HCT116 (cell line): ENCODE results near the gene UQCC5. TPM values are rescaled to one million over a fixed set of nuclear protein-coding genes. Genes with fewer than 3 reads are reported as not detected.

Experiments
- ATAC-seq: fragments of 200-7000 bp; cut with Tn5 transposase; 2 replicates; pipeline ENCODE4 v1.9.1; 2020; ENCODE audit warnings: mild to moderate bottlenecking, moderate library complexity
- BruUV-seq: library from RNA; stranded (reverse); fragments of 400-500 nt; replicated peaks from 2 replicates; lab custom pipeline; 2021; lab: Mats Ljungman, UMichigan
- CTCF ChIA-PET: fragments of 300-600 bp; sonication (Branson Sonifier 250); formaldehyde crosslinking; loops from one replicate; lab custom pipeline; 2021; ENCODE audit warnings: antibody characterized with exemption; lab: Charles Lee
- POLR2A ChIA-PET: fragments of 300-600, 350-600 bp; sonication (Branson Sonifier 250); formaldehyde crosslinking; loops from one replicate; lab custom pipeline; 2021; ENCODE audit warnings: antibody characterized with exemption; lab: Charles Lee
- RAD21 ChIA-PET, 2 experiments: fragments of 300-600 bp; sonication (Branson Sonifier 250); formaldehyde crosslinking; loops; one replicate each; lab custom pipeline; 2023; ENCODE audit warnings: low total read pairs in 2 of 2; ENCODE audit not compliant: uncharacterized antibody in 2 of 2, unreplicated experiment in 2 of 2, low non-redundant PET in 1 of 2; lab: Charles Lee
- DNase-seq: peaks from one replicate; pipeline ENCODE4 v3.0.0-alpha.2; 2010; ENCODE audit warnings: low read depth, low spot score
- H2AFZ ChIP-seq: fragments of 200-600 bp; shearing (Covaris generic), sonication (generic); 2 replicates; pipeline ENCODE4 v1.6.1; 2017; ENCODE audit warnings: low read depth, mixed run types, mixed read lengths, antibody characterized with exemption, low read length; ENCODE audit not compliant: poor library complexity, severe bottlenecking
- H3K27ac ChIP-seq: 2 replicates; pipeline ENCODE4 v1.5.1; 2012; ENCODE audit warnings: low read depth, low read length
- H3K27me3 ChIP-seq: fragments of 200-600 bp; sonication (generic); 2 replicates; pipeline ENCODE4 v1.6.1; 2016; ENCODE audit warnings: mixed run types, low read length, mixed read lengths; ENCODE audit not compliant: insufficient read depth
- H3K36me3 ChIP-seq, 2 experiments: fragments of 200-500 bp in 1 of 2; fragments of 200-600 bp in 1 of 2; sonication (Bioruptor generic) in 1 of 2; sonication (generic) in 1 of 2; 2 replicates each; pipeline versions ENCODE4 v1.5.1 to v1.6.1; 2014 to 2016; ENCODE audit warnings: low read length in 2 of 2, inconsistent platforms in 1 of 2, mixed read lengths in 1 of 2, mixed run types in 1 of 2; ENCODE audit not compliant: insufficient read depth in 2 of 2, control insufficient read depth in 1 of 2
- H3K4me1 ChIP-seq, 2 experiments: fragments of 200-600 bp in 1 of 2; sonication (generic) in 1 of 2; 2 replicates each; pipeline versions ENCODE4 v1.5.1 to v1.6.1; 2012 to 2017; ENCODE audit warnings: low read length in 2 of 2, inconsistent platforms in 1 of 2, mild to moderate bottlenecking in 1 of 2, mixed read lengths in 1 of 2, mixed run types in 1 of 2, moderate library complexity in 1 of 2; ENCODE audit not compliant: insufficient read depth in 2 of 2, control insufficient read depth in 1 of 2
- H3K4me2 ChIP-seq: fragments of 200-600 bp; sonication (generic); 2 replicates; pipeline ENCODE4 v1.6.1; 2017; ENCODE audit warnings: mixed run types, low read length, mixed read lengths
- H3K4me3 ChIP-seq, 2 experiments: fragments of 200-600 bp in 1 of 2; sonication (generic) in 1 of 2; replicated peaks in 1 of 2; 2 replicates each; pipeline ENCODE4 v1.5.1; 2011 to 2016; ENCODE audit warnings: low read length in 2 of 2, control low read depth in 1 of 2, low read depth in 1 of 2, mild to moderate bottlenecking in 1 of 2, mixed read lengths in 1 of 2, mixed run types in 1 of 2
- H3K79me2 ChIP-seq: fragments of 200-600 bp; sonication (generic); 2 replicates; pipeline ENCODE4 v1.6.1; 2017; ENCODE audit warnings: mild to moderate bottlenecking, mixed run types, low read length, moderate library complexity, mixed read lengths; ENCODE audit not compliant: insufficient read depth
- H3K9ac ChIP-seq: fragments of 200-600 bp; sonication (generic); 2 replicates; pipeline ENCODE4 v1.6.1; 2016; ENCODE audit warnings: low read length, mixed read lengths
- H3K9me2 ChIP-seq: fragments of 200-600 bp; sonication (generic), shearing (Covaris generic); 2 replicates; pipeline ENCODE4 v1.6.1; 2017; ENCODE audit warnings: mixed run types, mild to moderate bottlenecking, moderate library complexity; ENCODE audit not compliant: insufficient read depth
- H3K9me3 ChIP-seq, 2 experiments: fragments of 200-500 bp in 1 of 2; fragments of 200-600 bp in 1 of 2; sonication (Bioruptor generic) in 1 of 2; sonication (generic) in 1 of 2; 2 replicates each; pipeline ENCODE4 v1.6.1; 2014 to 2017; ENCODE audit warnings: low read length in 2 of 2, mixed read lengths in 2 of 2, inconsistent platforms in 1 of 2, low read depth in 1 of 2, mild to moderate bottlenecking in 1 of 2, mixed run types in 1 of 2, moderate library complexity in 1 of 2; ENCODE audit not compliant: control insufficient read depth in 1 of 2, insufficient read depth in 1 of 2
- H4K20me1 ChIP-seq: fragments of 200-600 bp; sonication (generic), shearing (Covaris generic); 2 replicates; pipeline ENCODE4 v1.6.1; 2017; ENCODE audit warnings: mixed run types, mild to moderate bottlenecking, moderate library complexity; ENCODE audit not compliant: insufficient read depth
- CEBPB ChIP-seq: IDR thresholded peaks from 2 replicates; pipeline ENCODE4 v1.6.1; 2012; ENCODE audit warnings: low read depth
- EGR1 ChIP-seq: IDR thresholded peaks from 2 replicates; pipeline ENCODE4 v1.6.1; 2012; ENCODE audit warnings: low read depth
- EZH2 ChIP-seq: fragments of 200-600 bp; sonication (generic); IDR thresholded peaks from 2 replicates; pipeline ENCODE4 v1.6.1; 2017; ENCODE audit warnings: antibody characterized with exemption, mixed run types
- FOSL1 ChIP-seq: IDR thresholded peaks from 2 replicates; pipeline ENCODE4 v1.6.1; 2012; ENCODE audit warnings: low read depth
- JUND ChIP-seq: IDR thresholded peaks from 2 replicates; pipeline ENCODE4 v1.6.1; 2012
- POLR2A ChIP-seq: IDR thresholded peaks from 2 replicates; pipeline ENCODE4 v1.7.0; 2011; ENCODE audit warnings: borderline replicate concordance; ENCODE audit not compliant: insufficient read depth, insufficient read length; ENCODE audit errors: extremely low read depth
- POLR2AphosphoS5 ChIP-seq: IDR thresholded peaks from 2 replicates; pipeline ENCODE4 v1.6.1; 2011; ENCODE audit warnings: mild to moderate bottlenecking, low read depth, low read length, moderate library complexity
- REST ChIP-seq: IDR thresholded peaks from 2 replicates; pipeline ENCODE4 v1.6.1; 2012; ENCODE audit warnings: low read depth
- SP1 ChIP-seq: IDR thresholded peaks from 2 replicates; pipeline ENCODE4 v1.6.1; 2012; ENCODE audit warnings: low read depth
- TCF7L2 ChIP-seq: IDR thresholded peaks from 2 replicates; pipeline ENCODE4 v1.7.0; 2011; ENCODE audit warnings: borderline replicate concordance, inconsistent platforms; ENCODE audit not compliant: insufficient read depth, insufficient read length; ENCODE audit errors: extremely low read depth
- YY1 ChIP-seq: IDR thresholded peaks from 2 replicates; pipeline ENCODE4 v1.6.1; 2011; ENCODE audit warnings: low read length, low read depth, moderate library complexity, mild to moderate bottlenecking; ENCODE audit not compliant: insufficient replicate concordance; ENCODE audit errors: extremely low read depth
- ZFX ChIP-seq: fragments of 450-650 bp; IDR thresholded peaks from 2 replicates; pipeline ENCODE4 v1.6.1; 2017
- intact Hi-C: fragments of 100-400 bp; cut with micrococcal nuclease; formaldehyde crosslinking; loops from 2 replicates; pipeline ENCODE4 v1.10.0; 2022
- total RNA-seq: library from RNA; stranded (reverse); gene quantifications from one replicate; pipeline ENCODE4 v1.2.1, GENCODE V29; 2021; ENCODE audit not compliant: unreplicated experiment
- TF ChIP-seq, protein P1 (sequence below), 3 experiments: fragments of 200-600 bp in 1 of 3; sonication (generic) in 1 of 3; IDR thresholded peaks in 2 of 3; conservative IDR thresholded peaks in 1 of 3; 2 replicates each; pipeline ENCODE4 v1.5.1; 2012 to 2017; ENCODE audit warnings: low read depth in 2 of 3, low read length in 2 of 3, antibody characterized with exemption in 1 of 3, borderline replicate concordance in 1 of 3, control low read depth in 1 of 3, mild to moderate bottlenecking in 1 of 3, mixed read lengths in 1 of 3, mixed run types in 1 of 3, moderate library complexity in 1 of 3; ENCODE audit not compliant: insufficient read depth in 1 of 3
- TF ChIP-seq, protein P2 (sequence below): IDR thresholded peaks from 2 replicates; pipeline ENCODE4 v1.6.1; 2012

Gene UQCC5
- total RNA-seq, 1 experiment from 2014 or later: 14.1 TPM

GRCh38 chr3:52493232-52494017 lies 43.0 kb upstream of the UQCC5 start:
- BruUV-seq: no TSS peak
- H3K9me3 ChIP-seq: no peaks in the 10 kb centered on the region
- ATAC-seq: peak; percentile 12; the same call in 1 of the 2 replicates
- TF ChIP-seq YY1: no peak
- no peak for TF ChIP-seq CEBPB
- TF ChIP-seq FOSL1: no peak
- TF ChIP-seq SP1: no peak
- TF ChIP-seq, all 23 proteins: peak for 0
- Histone ChIP-seq H2AFZ (no peak overlapping the region), H3K4me3 (no peak overlapping the region), H3K9ac (no peak overlapping the region), H3K4me2 (no peak overlapping the region), H3K27me3 (no peaks in the 10 kb centered on the region), H3K9me2 (no peaks in the 10 kb centered on the region), H3K36me3 (peaks cover 3 to 21% of the 10 kb centered on the region in 2 experiments; a peak in 2 of 4 replicates), H4K20me1 (no peaks in the 10 kb centered on the region), H3K4me1 (no peaks in the 10 kb centered on the region), H3K27ac (no peak overlapping the region), H3K79me2 (no peaks in the 10 kb centered on the region)
- RAD21 ChIA-PET: no interaction called here
- intact Hi-C loops: no loop called here
- POLR2A ChIA-PET: no interaction called here
- CTCF ChIA-PET: no interaction called here
- DNase-seq: no peak

GRCh38 chr3:52494445-52494844 lies 42.0 kb upstream of the UQCC5 start:
- no peak overlapping the region for H2AFZ ChIP-seq
- no peak overlapping the region for H3K27ac ChIP-seq
- no peak overlapping the region for H3K4me2 ChIP-seq
- no peak overlapping the region for H3K4me3 ChIP-seq
- POLR2A ChIA-PET: interaction anchor here (0.6 kb wide), 1 partner anchor 750 kb away, joined by 3 read pairs; no protein-coding TSS in a partner anchor
- CTCF ChIA-PET: no interaction called here
- RAD21 ChIA-PET: no interaction called here
- no peaks in the 10 kb centered on the region for H3K4me1 ChIP-seq
- no peak overlapping the region for H3K9ac ChIP-seq
- intact Hi-C loops: no loop called here
- BruUV-seq: no TSS peak
- H4K20me1 ChIP-seq: no peaks in the 10 kb centered on the region
- DNase-seq (no peak), ATAC-seq (no peak)
- H3K9me3 ChIP-seq: no peaks in the 10 kb centered on the region
- TF ChIP-seq EGR1 (no peak), ZFX (no peak), REST (no peak), EZH2 (no peak), POLR2AphosphoS5 (no peak), FOSL1 (no peak), JUND (no peak), TCF7L2 (no peak), POLR2A (no peak)
- TF ChIP-seq, protein P1, sequence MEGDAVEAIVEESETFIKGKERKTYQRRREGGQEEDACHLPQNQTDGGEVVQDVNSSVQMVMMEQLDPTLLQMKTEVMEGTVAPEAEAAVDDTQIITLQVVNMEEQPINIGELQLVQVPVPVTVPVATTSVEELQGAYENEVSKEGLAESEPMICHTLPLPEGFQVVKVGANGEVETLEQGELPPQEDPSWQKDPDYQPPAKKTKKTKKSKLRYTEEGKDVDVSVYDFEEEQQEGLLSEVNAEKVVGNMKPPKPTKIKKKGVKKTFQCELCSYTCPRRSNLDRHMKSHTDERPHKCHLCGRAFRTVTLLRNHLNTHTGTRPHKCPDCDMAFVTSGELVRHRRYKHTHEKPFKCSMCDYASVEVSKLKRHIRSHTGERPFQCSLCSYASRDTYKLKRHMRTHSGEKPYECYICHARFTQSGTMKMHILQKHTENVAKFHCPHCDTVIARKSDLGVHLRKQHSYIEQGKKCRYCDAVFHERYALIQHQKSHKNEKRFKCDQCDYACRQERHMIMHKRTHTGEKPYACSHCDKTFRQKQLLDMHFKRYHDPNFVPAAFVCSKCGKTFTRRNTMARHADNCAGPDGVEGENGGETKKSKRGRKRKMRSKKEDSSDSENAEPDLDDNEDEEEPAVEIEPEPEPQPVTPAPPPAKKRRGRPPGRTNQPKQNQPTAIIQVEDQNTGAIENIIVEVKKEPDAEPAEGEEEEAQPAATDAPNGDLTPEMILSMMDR (IDR thresholded peaks at IDR 0.05 in 2 of 3, conservative IDR thresholded peaks at IDR 0.05 in 1 of 3; ENCODE audit: borderline replicate concordance in 1 of 3, insufficient read depth in 1 of 3, low read depth in 2 of 3, low read length in 2 of 3): no peak
- TF ChIP-seq, protein P2, sequence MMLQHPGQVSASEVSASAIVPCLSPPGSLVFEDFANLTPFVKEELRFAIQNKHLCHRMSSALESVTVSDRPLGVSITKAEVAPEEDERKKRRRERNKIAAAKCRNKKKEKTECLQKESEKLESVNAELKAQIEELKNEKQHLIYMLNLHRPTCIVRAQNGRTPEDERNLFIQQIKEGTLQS: no peak
- H3K36me3 ChIP-seq: peaks cover 0 to 21% of the 10 kb centered on the region in 2 experiments; a peak in 2 of 4 replicates
- no peaks in the 10 kb centered on the region for H3K79me2 ChIP-seq
- H3K9me2 ChIP-seq: no peaks in the 10 kb centered on the region
- no peaks in the 10 kb centered on the region for H3K27me3 ChIP-seq
